Measurements from ENCODE around the gene LRRK2.

- TF ChIP-seq EGR1 (IDR thresholded peaks at IDR 0.05; ENCODE audit: borderline replicate concordance in 1 of 2, low read depth in 2 of 2, low read length in 2 of 2) (no peak), SIN3A (IDR thresholded peaks at IDR 0.05; ENCODE audit: low read depth, low read length) (no peak), PML (IDR thresholded peaks at IDR 0.05; ENCODE audit: low read length) (no peak)
These were observed 166.2 kb downstream of the LRRK2 start for GRCh38 chr12:40390980-40391379.
